Upper lobe of right lung (tissue), 1 donor: ENCODE measurements around the gene SNAP47. TPM values are rescaled to one million over a fixed set of nuclear protein-coding genes. Genes with fewer than 3 reads are reported as not detected.

Experiments
- ATAC-seq: fragments of 200-7000 bp; cut with Tn5 transposase; one replicate; pipeline ENCODE4 v1.9.1; 2020; ENCODE audit warnings: mild to moderate bottlenecking, moderate library complexity
- DNase-seq: peaks from one replicate; pipeline ENCODE4 v3.0.0-alpha.2; 2020
- H3K27ac ChIP-seq: fragments of 200-600 bp; one replicate; pipeline ENCODE4 v1.8.0; 2022
- H3K27me3 ChIP-seq: fragments of 200-600 bp; one replicate; pipeline ENCODE4 v1.8.0; 2022; ENCODE audit warnings: mild to moderate bottlenecking
- H3K36me3 ChIP-seq: fragments of 200-600 bp; one replicate; pipeline ENCODE4 v1.8.0; 2022
- H3K4me1 ChIP-seq: fragments of 200-600 bp; one replicate; pipeline ENCODE4 v1.8.0; 2022
- H3K4me3 ChIP-seq: fragments of 200-600 bp; one replicate; pipeline ENCODE4 v1.8.0; 2022; ENCODE audit warnings: mild to moderate bottlenecking
- H3K9me3 ChIP-seq: fragments of 200-600 bp; one replicate; pipeline ENCODE4 v1.8.0; 2022
- CTCF ChIP-seq: fragments of 200-600 bp; IDR thresholded peaks from one replicate; pipeline ENCODE4 v1.8.0; 2022; ENCODE audit warnings: antibody characterized with exemption
- intact Hi-C: fragments of 100-400 bp; cut with DNase I; formaldehyde crosslinking; loops from one replicate; pipeline ENCODE4 v1.11.0; 2022
- total RNA-seq: library from RNA; stranded (reverse); fragmentation: NEBNext Ultra II Directional; extraction: Animal tissue kit (Norgen Biotek cat#: 25700); gene quantifications from one replicate; pipeline ENCODE4 v1.2.1, GENCODE V29; 2021
- donor health status: DM: no; HTN: yes; CAD: no; lungs with severe emphysema.

The SNAP47 gene
- total RNA-seq, 1 donor from 2014 or later = 27.7 TPM

GRCh38 chr1:227733309-227733705 lies 1.9 kb upstream of the SNAP47 start:
- Histone ChIP-seq H3K9me3 (no peaks in the 10 kb centered on the region), H3K4me3 (no peak overlapping the region), H3K36me3 (peaks cover 20% of the 10 kb centered on the region), H3K27ac (no peak overlapping the region), H3K27me3 (no peaks in the 10 kb centered on the region), H3K4me1 (peaks cover 28% of the 10 kb centered on the region)
- DNase-seq (no peak), ATAC-seq (no peak)
- TF ChIP-seq CTCF = no peak
- intact Hi-C loops = no loop called here

GRCh38 chr1:227733751-227734545 lies 1.3 kb upstream of the SNAP47 start:
- TF ChIP-seq CTCF = no peak
- Histone ChIP-seq H3K9me3 (no peaks in the 10 kb centered on the region), H3K36me3 (peaks cover 20% of the 10 kb centered on the region), H3K4me3 (peak overlapping the region; percentile 97), H3K4me1 (peaks cover 23% of the 10 kb centered on the region), H3K27ac (no peak overlapping the region), H3K27me3 (no peaks in the 10 kb centered on the region)
- intact Hi-C loops = no loop called here
- no peak for ATAC-seq
- DNase-seq = no peak

GRCh38 chr1:227734546-227734855 lies 734 bp upstream of the SNAP47 start:
- peaks cover 17% of the 10 kb centered on the region for H3K4me1 ChIP-seq
- H3K27me3 ChIP-seq = no peaks in the 10 kb centered on the region
- peak overlapping the region; percentile 85 for H3K27ac ChIP-seq
- no peaks in the 10 kb centered on the region for H3K9me3 ChIP-seq
- no peak for TF ChIP-seq CTCF
- peak overlapping the region; percentile 97 for H3K4me3 ChIP-seq
- H3K36me3 ChIP-seq = peaks cover 20% of the 10 kb centered on the region
- intact Hi-C loops = no loop called here
- ATAC-seq (no peak), DNase-seq (no peak)

- intact Hi-C loops = no loop called here
- no peaks in the 10 kb centered on the region for H3K9me3 ChIP-seq
- DNase-seq = no peak
These were observed 477 bp downstream of the SNAP47 start for GRCh38 chr1:227735539-227736285.

GRCh38 chr1:227736814-227737432 lies 1.7 kb downstream of the SNAP47 start:
- Histone ChIP-seq H3K27me3 (no peaks in the 10 kb centered on the region), H3K36me3 (peaks cover 15% of the 10 kb centered on the region), H3K4me3 (no peak overlapping the region), H3K9me3 (no peaks in the 10 kb centered on the region), H3K27ac (no peak overlapping the region), H3K4me1 (peaks cover 14% of the 10 kb centered on the region)
- ATAC-seq (no peak), DNase-seq (no peak)
- TF ChIP-seq CTCF = no peak
- intact Hi-C loops = no loop called here

More at GRCh38 chr1:227735539-227736285, 477 bp downstream of the SNAP47 start:
- ATAC-seq = no peak
- H3K4me1 ChIP-seq = peaks cover 14% of the 10 kb centered on the region
- H3K27me3 ChIP-seq = no peaks in the 10 kb centered on the region
- peaks cover 20% of the 10 kb centered on the region for H3K36me3 ChIP-seq
- H3K4me3 ChIP-seq = peak overlapping the region; percentile 97
- peak overlapping the region; percentile 85 for H3K27ac ChIP-seq
- TF ChIP-seq CTCF = no peak
